K562 (cell line): ENCODE results near the gene SAPCD1. TPM values are rescaled to one million over a fixed set of nuclear protein-coding genes. Genes with fewer than 3 reads are reported as not detected.

Experiments used
- DMBX1 ChIP-seq: fragments of 250-450 bp; sonication (Bioruptor Pico); IDR thresholded peaks from 2 replicates; pipeline ENCODE4 v1.8.0; 2022; ENCODE audit warnings: inconsistent platforms, mild to moderate bottlenecking, moderate library complexity, borderline replicate concordance
- KDM5B ChIP-seq: fragments of 200-600 bp; sonication (generic); IDR thresholded peaks from 2 replicates; pipeline ENCODE4 v1.6.1; 2012; ENCODE audit warnings: low read depth, mild to moderate bottlenecking, moderate library complexity, low read length, control low read depth, inconsistent platforms; ENCODE audit not compliant: insufficient replicate concordance
- MEIS2 ChIP-seq: fragments of 450-650 bp; IDR thresholded peaks from 2 replicates; pipeline ENCODE4 v1.6.1; 2014; ENCODE audit warnings: mild to moderate bottlenecking; ENCODE audit not compliant: partially characterized antibody
- PML ChIP-seq: IDR thresholded peaks from 2 replicates; pipeline ENCODE4 v1.6.1; 2012; ENCODE audit warnings: low read length, inconsistent platforms
- POLR2B ChIP-seq: fragments of 450-650 bp; IDR thresholded peaks from 2 replicates; pipeline ENCODE4 v1.6.1; 2018; ENCODE audit warnings: low read depth; ENCODE audit not compliant: partially characterized antibody
- SETDB1 ChIP-seq: IDR thresholded peaks from one replicate; pipeline ENCODE4 v1.6.1; 2012; ENCODE audit warnings: low read length, control low read depth, inconsistent platforms
- SMARCC2 ChIP-seq: fragments of 450-650 bp; IDR thresholded peaks from 2 replicates; pipeline ENCODE4 v1.6.1; 2017; ENCODE audit warnings: antibody characterized with exemption, moderate library complexity, mild to moderate bottlenecking, low read depth
- SP2 ChIP-seq: IDR thresholded peaks from 2 replicates; pipeline ENCODE4 v1.6.1; 2011; ENCODE audit warnings: mild to moderate bottlenecking, low read depth, low read length, moderate library complexity; ENCODE audit not compliant: poor library complexity, severe bottlenecking; ENCODE audit errors: extremely low read depth
- SREBF1 ChIP-seq: fragments of 150-350 bp; IDR thresholded peaks from 2 replicates; pipeline ENCODE4 v1.6.1; 2014; ENCODE audit warnings: antibody characterized with exemption, low read depth, low read length, borderline replicate concordance
- ZNF140 ChIP-seq: fragments of 250-450 bp; sonication (Bioruptor Pico); IDR thresholded peaks from 2 replicates; pipeline ENCODE4 v1.8.0; 2021; ENCODE audit warnings: moderate library complexity, mild to moderate bottlenecking, inconsistent platforms
- ZNF668 ChIP-seq: fragments of 250-450 bp; sonication (Bioruptor Pico); IDR thresholded peaks from 2 replicates; pipeline ENCODE4 v1.8.0; 2022; ENCODE audit warnings: mild to moderate bottlenecking, inconsistent platforms
- polyA plus RNA-seq, 8 experiments: library from polyadenylated mRNA; depleted of rRNA in 4 of 8; stranded (reverse) in 5 of 8; unstranded in 3 of 8; fragments of >200 nt; fragmentation: Nextera tagmentation in 2 of 8; fragmentation: Illumina TruSeq in 1 of 8; extraction: Ambion mirVana in 2 of 8; extraction: Trizol in 1 of 8; gene quantifications; 2 replicates each; pipeline versions ENCODE4 v1.2.1 to v1.2.3, GENCODE V29; 2011 to 2014; ENCODE audit warnings: inconsistent platforms in 1 of 8, missing spikeins in 1 of 8
- total RNA-seq, 7 experiments: library from RNA; depleted of rRNA in 6 of 7; stranded (reverse); fragments of >200 nt in 6 of 7; fragmentation: Illumina TruSeq in 2 of 7; extraction: Trizol in 2 of 7; gene quantifications; 2 replicates each; pipeline versions ENCODE4 v1.2.1 to v1.2.3, GENCODE V29; 2011 to 2021; ENCODE audit warnings: low replicate concordance in 1 of 7
- TF ChIP-seq, protein P1 (sequence below): fragments of 450-650 bp; IDR thresholded peaks from 2 replicates; pipeline ENCODE4 v1.6.1; 2016; ENCODE audit warnings: borderline replicate concordance
- TF ChIP-seq, protein P2 (sequence below): fragments of 450-650 bp; formaldehyde crosslinking; IDR thresholded peaks from 2 replicates; pipeline ENCODE4 v1.4.0; 2022; ENCODE audit warnings: missing genetic modification characterization
- TF ChIP-seq, protein P3 (sequence below): fragments of 450-650 bp; formaldehyde crosslinking; IDR thresholded peaks from 2 replicates; pipeline ENCODE4 v1.4.0; 2022; ENCODE audit warnings: missing genetic modification characterization
- TF ChIP-seq, protein P4 (sequence below), 3 experiments: IDR thresholded peaks in 2 of 3; conservative IDR thresholded peaks in 1 of 3; 2 replicates each; pipeline ENCODE4 v1.5.1; 2011 to 2012; ENCODE audit warnings: low read length in 3 of 3, mild to moderate bottlenecking in 3 of 3, control low read depth in 2 of 3, improper control_type of control experiment in 1 of 3, inconsistent platforms in 1 of 3, low read depth in 1 of 3, mixed read lengths in 1 of 3, moderate library complexity in 1 of 3; ENCODE audit not compliant: insufficient read depth in 2 of 3
- TF ChIP-seq, protein P5 (sequence below): fragments of 250-450 bp; sonication (Bioruptor Pico); IDR thresholded peaks from 2 replicates; pipeline ENCODE4 v1.5.0; 2021
- TF ChIP-seq, protein P6 (sequence below): fragments of 250-450 bp; sonication (Bioruptor Pico); IDR thresholded peaks from 2 replicates; pipeline ENCODE4 v1.4.0; 2020; ENCODE audit warnings: mild to moderate bottlenecking

The SAPCD1 gene
- total and polyA plus RNA-seq, 9 of the 15 experiments (the other 6 are each of a cell fraction or from before 2014, with no cell fraction given): 2.6 to 30.2 (median 7.4) TPM

DNA sequence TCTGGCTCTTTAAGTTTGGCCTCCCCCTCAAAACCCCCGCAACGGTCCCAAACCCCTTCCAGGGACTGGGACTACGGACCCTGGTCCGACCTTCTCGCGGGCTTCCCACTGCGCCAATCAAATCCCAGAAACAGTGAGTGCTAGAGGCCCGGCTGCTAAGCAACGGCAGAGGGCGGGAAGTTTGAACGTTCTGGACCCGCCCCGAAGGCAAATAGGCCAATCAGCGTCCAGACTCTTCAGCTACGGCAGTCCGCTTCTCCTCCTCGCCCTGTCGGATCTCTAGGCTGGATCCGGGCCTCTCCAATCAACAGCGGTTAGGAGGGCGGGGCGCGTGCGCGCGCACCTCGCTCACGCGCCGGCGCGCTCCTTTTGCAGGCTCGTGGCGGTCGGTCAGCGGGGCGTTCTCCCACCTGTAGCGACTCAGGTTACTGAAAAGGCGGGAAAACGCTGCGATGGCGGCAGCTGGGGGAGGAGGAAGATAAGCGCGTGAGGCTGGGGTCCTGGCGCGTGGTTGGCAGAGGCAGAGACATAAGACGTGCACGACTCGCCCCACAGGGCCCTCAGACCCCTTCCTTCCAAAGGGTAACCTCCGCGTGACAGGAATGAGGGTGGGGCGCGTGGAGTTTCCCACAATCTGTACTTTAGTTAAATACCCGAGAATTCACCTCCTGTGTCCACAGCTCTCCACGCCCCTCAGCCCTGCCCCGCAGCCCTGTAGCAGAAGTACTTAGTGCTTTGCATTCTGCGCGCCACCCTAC, 22.6 kb upstream of the SAPCD1 start, which contains the start of gene MSH5 (continued):
- TF ChIP-seq, protein P1, sequence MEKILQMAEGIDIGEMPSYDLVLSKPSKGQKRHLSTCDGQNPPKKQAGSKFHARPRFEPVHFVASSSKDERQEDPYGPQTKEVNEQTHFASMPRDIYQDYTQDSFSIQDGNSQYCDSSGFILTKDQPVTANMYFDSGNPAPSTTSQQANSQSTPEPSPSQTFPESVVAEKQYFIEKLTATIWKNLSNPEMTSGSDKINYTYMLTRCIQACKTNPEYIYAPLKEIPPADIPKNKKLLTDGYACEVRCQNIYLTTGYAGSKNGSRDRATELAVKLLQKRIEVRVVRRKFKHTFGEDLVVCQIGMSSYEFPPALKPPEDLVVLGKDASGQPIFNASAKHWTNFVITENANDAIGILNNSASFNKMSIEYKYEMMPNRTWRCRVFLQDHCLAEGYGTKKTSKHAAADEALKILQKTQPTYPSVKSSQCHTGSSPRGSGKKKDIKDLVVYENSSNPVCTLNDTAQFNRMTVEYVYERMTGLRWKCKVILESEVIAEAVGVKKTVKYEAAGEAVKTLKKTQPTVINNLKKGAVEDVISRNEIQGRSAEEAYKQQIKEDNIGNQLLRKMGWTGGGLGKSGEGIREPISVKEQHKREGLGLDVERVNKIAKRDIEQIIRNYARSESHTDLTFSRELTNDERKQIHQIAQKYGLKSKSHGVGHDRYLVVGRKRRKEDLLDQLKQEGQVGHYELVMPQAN: peak; percentile 95
- TF ChIP-seq PML: peak; percentile 85; the same call in 1 of the 2 replicates
- TF ChIP-seq, protein P2, sequence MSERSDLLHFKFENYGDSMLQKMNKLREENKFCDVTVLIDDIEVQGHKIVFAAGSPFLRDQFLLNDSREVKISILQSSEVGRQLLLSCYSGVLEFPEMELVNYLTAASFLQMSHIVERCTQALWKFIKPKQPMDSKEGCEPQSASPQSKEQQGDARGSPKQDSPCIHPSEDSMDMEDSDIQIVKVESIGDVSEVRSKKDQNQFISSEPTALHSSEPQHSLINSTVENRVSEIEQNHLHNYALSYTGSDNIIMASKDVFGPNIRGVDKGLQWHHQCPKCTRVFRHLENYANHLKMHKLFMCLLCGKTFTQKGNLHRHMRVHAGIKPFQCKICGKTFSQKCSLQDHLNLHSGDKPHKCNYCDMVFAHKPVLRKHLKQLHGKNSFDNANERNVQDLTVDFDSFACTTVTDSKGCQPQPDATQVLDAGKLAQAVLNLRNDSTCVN: peak; percentile 40; the same call in 1 of the 2 replicates
- TF ChIP-seq DMBX1 (CRISPR knock-in tag): peak; percentile 88
- no peak for TF ChIP-seq MEIS2
- TF ChIP-seq SMARCC2: no peak
- TF ChIP-seq, protein P3, sequence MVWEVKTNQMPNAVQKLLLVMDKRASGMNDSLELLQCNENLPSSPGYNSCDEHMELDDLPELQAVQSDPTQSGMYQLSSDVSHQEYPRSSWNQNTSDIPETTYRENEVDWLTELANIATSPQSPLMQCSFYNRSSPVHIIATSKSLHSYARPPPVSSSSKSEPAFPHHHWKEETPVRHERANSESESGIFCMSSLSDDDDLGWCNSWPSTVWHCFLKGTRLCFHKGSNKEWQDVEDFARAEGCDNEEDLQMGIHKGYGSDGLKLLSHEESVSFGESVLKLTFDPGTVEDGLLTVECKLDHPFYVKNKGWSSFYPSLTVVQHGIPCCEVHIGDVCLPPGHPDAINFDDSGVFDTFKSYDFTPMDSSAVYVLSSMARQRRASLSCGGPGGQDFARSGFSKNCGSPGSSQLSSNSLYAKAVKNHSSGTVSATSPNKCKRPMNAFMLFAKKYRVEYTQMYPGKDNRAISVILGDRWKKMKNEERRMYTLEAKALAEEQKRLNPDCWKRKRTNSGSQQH: peak; percentile 78
- peak; percentile 53; the same call in 1 of the 2 replicates for TF ChIP-seq ZNF668 (CRISPR knock-in tag)
- TF ChIP-seq SP2: peak; percentile 88
- TF ChIP-seq, protein P4, sequence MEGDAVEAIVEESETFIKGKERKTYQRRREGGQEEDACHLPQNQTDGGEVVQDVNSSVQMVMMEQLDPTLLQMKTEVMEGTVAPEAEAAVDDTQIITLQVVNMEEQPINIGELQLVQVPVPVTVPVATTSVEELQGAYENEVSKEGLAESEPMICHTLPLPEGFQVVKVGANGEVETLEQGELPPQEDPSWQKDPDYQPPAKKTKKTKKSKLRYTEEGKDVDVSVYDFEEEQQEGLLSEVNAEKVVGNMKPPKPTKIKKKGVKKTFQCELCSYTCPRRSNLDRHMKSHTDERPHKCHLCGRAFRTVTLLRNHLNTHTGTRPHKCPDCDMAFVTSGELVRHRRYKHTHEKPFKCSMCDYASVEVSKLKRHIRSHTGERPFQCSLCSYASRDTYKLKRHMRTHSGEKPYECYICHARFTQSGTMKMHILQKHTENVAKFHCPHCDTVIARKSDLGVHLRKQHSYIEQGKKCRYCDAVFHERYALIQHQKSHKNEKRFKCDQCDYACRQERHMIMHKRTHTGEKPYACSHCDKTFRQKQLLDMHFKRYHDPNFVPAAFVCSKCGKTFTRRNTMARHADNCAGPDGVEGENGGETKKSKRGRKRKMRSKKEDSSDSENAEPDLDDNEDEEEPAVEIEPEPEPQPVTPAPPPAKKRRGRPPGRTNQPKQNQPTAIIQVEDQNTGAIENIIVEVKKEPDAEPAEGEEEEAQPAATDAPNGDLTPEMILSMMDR (IDR thresholded peaks at IDR 0.05 in 2 of 3, conservative IDR thresholded peaks at IDR 0.05 in 1 of 3; ENCODE audit: insufficient read depth in 2 of 3, low read depth in 1 of 3, low read length in 3 of 3): peak in 1 of 3 experiments; percentile 13; a peak in 1 of 6 replicates
- TF ChIP-seq, protein P5, sequence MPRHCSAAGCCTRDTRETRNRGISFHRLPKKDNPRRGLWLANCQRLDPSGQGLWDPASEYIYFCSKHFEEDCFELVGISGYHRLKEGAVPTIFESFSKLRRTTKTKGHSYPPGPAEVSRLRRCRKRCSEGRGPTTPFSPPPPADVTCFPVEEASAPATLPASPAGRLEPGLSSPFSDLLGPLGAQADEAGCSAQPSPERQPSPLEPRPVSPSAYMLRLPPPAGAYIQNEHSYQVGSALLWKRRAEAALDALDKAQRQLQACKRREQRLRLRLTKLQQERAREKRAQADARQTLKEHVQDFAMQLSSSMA: peak; percentile 67
- no peak for TF ChIP-seq ZNF140 (CRISPR knock-in tag)
- TF ChIP-seq, protein P6, sequence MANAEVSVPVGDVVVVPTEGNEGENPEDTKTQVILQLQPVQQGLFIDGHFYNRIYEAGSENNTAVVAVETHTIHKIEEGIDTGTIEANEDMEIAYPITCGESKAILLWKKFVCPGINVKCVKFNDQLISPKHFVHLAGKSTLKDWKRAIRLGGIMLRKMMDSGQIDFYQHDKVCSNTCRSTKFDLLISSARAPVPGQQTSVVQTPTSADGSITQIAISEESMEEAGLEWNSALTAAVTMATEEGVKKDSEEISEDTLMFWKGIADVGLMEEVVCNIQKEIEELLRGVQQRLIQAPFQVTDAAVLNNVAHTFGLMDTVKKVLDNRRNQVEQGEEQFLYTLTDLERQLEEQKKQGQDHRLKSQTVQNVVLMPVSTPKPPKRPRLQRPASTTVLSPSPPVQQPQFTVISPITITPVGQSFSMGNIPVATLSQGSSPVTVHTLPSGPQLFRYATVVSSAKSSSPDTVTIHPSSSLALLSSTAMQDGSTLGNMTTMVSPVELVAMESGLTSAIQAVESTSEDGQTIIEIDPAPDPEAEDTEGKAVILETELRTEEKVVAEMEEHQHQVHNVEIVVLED (CRISPR knock-in tag): peak; percentile 54
- TF ChIP-seq POLR2B: peak; percentile 94
- TF ChIP-seq SETDB1: peak; percentile 14
- TF ChIP-seq KDM5B: peak; percentile 50
- peak; percentile 78; the same call in 1 of the 2 replicates for TF ChIP-seq SREBF1
